Frontal cortex (tissue), 4 donors: ENCODE data around the gene XCL1. TPM values are rescaled to one million over a fixed set of nuclear protein-coding genes. Genes with fewer than 3 reads are reported as not detected.
A peak's percentile ranks its signal among the peaks of the same experiment; 100 is the strongest.

Source experiments
- DNase-seq, 2 donors: peaks; one replicate each; pipeline ENCODE4 v3.0.0; 2012; ENCODE audit warnings: low spot score in 2 of 2
- FAIRE-seq: peaks from 2 replicates; lab custom pipeline; 2012; peaks lifted over from hg19 to GRCh38; lab: Jason Lieb, UNC
- total RNA-seq: library from RNA; depleted of rRNA; stranded (reverse); fragments of >200 nt; gene quantifications from one replicate; pipeline ENCODE4 v1.2.3, GENCODE V29; 2014
- donor health status: control.
- donor health status: control.
- donor health status: control.

Gene XCL1
- total RNA-seq, 1 donor from 2014 or later = not detected

DNA sequence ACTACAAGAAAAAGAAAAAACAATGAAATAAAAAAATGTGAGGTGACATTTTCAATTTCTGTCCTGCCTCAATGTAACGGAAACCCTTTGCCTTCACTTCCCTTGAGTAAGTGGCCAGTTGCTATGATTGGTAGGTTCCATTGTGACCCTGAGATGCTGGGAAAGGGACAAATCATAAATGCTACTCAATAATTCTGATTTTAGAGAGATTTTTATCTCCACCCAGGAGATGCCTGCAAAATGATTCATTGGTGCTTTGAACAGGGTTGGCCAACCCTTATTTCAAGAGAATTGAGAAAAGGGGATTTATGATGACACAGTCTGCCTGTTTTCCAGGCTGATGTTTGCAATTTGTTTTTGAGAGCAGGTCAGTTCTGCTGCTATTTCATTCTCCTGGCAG lies 22.5 kb downstream of the XCL1 start:
- no peak for FAIRE-seq

GRCh38 chr1:168599641-168600040 lies 23.2 kb downstream of the XCL1 start:
- DNase-seq (no peak), FAIRE-seq (no peak)

More for the DNA sequence above, 22.5 kb downstream of the XCL1 start:
- DNase-seq = no peak

GRCh38 chr1:168601051-168601450 lies 24.6 kb downstream of the XCL1 start:
- DNase-seq = no peak
- FAIRE-seq = no peak

- FAIRE-seq = no peak
- DNase-seq = peak in 1 of 2 donors; percentile 14
These were observed 27.2 kb downstream of the XCL1 start for GRCh38 chr1:168603501-168604110.

DNA sequence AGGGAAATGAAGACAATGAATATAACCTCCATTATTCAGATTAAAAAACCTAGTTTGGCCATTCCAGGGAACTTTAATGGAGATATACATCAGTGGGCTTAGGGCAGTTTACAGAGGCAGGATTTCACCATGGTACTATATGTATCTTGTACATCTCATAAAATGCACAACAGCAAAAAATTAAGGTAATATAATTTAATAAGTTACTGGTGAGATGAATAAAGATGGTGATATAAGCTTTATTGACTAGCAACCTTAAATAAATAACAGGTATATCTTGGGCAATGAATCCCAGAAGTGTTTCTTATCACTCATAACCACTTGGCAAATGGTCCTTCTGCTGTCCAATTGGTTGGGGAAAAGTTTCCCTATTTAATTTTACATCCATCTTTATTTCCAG lies 29.0 kb downstream of the XCL1 start:
- no peak for FAIRE-seq
- DNase-seq = no peak

DNA sequence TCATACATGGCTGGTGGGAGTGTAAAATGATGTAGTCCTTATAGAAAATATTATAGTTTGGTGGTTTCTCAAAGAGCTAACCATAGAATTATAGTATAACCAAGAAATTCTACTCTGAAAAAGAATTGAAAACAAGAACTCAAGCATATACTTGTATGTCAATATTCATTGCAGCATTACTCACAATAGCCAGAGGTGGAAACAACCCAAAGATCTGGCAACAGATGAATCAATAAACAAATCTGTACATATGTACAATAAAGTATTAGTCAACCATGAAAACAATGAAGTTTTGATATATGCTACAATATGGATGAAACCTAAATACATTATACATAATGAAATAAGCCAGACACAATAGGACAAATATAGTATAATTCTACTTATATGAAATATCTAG lies 29.7 kb downstream of the XCL1 start:
- no peak for FAIRE-seq
- DNase-seq = no peak

GRCh38 chr1:168607872-168608428 lies 31.5 kb downstream of the XCL1 start:
- FAIRE-seq = no peak
- no peak for DNase-seq

- no peak for DNase-seq
These were observed 32.7 kb downstream of the XCL1 start for GRCh38 chr1:168608796-168609715.

GRCh38 chr1:168609741-168610510 lies 33.5 kb downstream of the XCL1 start:
- no peak for DNase-seq
- no peak for FAIRE-seq

More at GRCh38 chr1:168608796-168609715, 32.7 kb downstream of the XCL1 start:
- no peak for FAIRE-seq

- DNase-seq = no peak
- FAIRE-seq = no peak
These were observed 36.6 kb downstream of the XCL1 start for GRCh38 chr1:168613038-168613451.

DNA sequence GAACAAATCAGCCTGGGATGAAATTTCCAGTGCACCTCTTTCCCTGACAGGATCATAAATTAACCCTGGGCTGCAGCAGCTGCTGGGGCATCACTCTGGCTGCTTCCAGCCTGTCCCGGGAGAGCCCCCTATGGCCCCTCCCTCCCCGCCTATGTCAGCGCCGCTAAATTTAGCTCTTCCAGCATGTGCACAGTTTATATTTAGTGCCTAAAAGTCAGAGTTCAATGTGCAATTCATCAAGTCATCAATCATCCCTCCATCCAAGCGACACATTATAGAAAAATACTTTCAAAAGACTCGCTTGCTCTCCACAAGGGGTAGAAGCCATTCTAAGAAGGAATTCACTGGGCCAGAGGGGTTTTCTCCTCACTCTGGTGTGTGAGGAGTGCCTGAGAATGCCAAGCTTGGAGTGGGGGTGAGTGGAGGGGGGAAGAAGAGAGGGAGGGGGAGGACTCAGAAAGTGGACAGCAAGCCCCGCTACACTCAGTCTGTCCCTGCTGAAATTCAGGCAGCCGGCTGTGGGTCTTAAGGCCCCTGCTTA lies 37.4 kb downstream of the XCL1 start:
- FAIRE-seq (no peak), DNase-seq (no peak)

- no peak for FAIRE-seq
- no peak for DNase-seq
These were observed 37.8 kb downstream of the XCL1 start for GRCh38 chr1:168614235-168614634.

- FAIRE-seq (no peak), DNase-seq (no peak)
These were observed 39.6 kb downstream of the XCL1 start for GRCh38 chr1:168615965-168616364.

- peak in 1 of 2 donors; percentile 15 for DNase-seq
- peak; percentile 83 for FAIRE-seq
These were observed 41.8 kb downstream of the XCL1 start for GRCh38 chr1:168617974-168618750.

DNA sequence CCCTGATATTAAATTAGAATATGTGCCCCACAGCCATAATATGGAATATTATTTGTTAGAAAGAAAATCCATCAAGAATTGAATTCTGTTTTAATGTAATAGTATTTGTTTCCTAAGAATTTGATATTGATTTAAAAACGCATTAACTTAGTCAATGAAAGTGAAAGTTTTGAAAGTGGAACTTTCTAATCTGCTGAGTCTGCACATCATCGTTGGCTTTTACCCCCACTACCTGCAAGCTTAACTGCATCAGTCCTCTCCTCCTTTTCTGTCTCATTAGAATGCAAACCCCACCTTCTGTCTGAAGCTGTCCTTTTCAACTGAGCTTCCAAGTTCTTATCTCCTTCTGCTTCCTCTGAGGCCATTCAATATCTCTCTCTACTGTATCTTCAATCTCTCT lies 42.5 kb downstream of the XCL1 start:
- FAIRE-seq (no peak), DNase-seq (no peak)

DNA sequence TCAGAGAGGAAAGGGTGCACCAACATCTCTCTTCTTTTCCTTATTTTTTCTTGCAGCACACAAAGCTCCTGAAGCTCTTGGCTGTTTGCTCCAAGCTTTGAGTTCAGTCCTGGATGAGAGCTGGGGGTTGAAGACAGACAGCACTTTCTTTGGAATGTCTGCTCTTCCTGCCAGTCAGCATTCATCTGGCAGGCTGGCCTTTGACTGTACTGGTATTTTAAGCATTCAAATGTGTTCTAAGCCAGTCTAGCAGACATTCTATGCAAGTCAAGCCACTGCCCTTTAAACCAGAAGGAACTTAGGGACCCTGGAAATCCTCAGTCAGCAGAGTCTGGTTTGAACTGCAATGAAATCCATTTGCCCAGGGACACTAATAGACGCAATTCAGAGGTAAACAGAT lies 45.0 kb downstream of the XCL1 start:
- DNase-seq = no peak
- FAIRE-seq = no peak

GRCh38 chr1:168623003-168623828 lies 46.8 kb downstream of the XCL1 start:
- DNase-seq = no peak
- FAIRE-seq = no peak

DNA sequence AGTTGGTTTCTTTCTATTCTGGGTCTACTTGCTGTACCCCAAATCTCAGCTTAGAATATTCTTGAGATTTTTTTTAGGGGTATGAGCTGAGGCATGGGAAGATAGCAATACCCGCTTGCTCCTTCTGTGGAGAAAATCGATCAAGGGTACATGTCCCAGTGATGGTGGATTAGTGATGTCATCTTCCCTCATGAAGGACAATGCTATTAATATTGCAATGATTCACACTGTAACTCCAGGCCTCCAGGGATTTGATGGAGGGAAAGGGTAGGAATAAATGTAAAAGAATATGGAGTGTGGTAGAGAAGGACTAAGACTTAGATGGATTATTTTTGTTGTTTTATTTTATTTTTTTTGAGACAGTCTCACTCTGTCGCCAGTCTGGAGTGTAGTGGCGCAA lies 47.4 kb downstream of the XCL1 start:
- DNase-seq (no peak), FAIRE-seq (no peak)
